ENCODE data around the gene KRTAP19-8.

DNA sequence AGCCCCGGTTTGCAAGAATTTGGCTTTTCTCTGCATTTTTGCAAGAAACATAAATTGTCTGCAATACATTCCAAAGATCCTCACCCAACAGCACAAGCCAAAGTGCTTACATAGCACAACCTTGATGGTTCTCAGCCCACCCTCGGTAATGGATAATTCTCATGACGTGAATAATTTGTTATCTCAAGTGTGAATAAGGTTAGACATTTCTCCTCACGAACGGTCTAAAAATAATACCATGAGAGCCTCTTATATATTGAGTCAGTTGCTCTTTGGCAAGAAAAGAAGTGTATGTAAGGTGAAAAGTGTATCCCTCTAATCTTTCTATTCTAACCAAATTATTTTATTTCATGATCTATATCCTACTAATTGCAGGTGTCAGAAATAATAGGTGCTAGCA is 33.3 kb downstream of the KRTAP19-8 start:
- TF ChIP-seq, protein P1, sequence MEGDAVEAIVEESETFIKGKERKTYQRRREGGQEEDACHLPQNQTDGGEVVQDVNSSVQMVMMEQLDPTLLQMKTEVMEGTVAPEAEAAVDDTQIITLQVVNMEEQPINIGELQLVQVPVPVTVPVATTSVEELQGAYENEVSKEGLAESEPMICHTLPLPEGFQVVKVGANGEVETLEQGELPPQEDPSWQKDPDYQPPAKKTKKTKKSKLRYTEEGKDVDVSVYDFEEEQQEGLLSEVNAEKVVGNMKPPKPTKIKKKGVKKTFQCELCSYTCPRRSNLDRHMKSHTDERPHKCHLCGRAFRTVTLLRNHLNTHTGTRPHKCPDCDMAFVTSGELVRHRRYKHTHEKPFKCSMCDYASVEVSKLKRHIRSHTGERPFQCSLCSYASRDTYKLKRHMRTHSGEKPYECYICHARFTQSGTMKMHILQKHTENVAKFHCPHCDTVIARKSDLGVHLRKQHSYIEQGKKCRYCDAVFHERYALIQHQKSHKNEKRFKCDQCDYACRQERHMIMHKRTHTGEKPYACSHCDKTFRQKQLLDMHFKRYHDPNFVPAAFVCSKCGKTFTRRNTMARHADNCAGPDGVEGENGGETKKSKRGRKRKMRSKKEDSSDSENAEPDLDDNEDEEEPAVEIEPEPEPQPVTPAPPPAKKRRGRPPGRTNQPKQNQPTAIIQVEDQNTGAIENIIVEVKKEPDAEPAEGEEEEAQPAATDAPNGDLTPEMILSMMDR (IDR thresholded peaks at IDR 0.05), result no peak
- TF ChIP-seq POLR2A (IDR thresholded peaks at IDR 0.05), result no peak

Measured in uterus (tissue), 2 donors.